Fibroblast of skin of abdomen (primary cell): Measurements from ENCODE around the gene ZSWIM3.
"Not testable (repeated sequence)": the region's sequence is repeated elsewhere in the genome, so short reads cannot be mapped to it uniquely, and the experiment has no call there.

Experiments
- DNase-seq: peaks from one replicate; pipeline ENCODE4 v3.0.0-alpha.2; 2013

The ZSWIM3 gene

DNA sequence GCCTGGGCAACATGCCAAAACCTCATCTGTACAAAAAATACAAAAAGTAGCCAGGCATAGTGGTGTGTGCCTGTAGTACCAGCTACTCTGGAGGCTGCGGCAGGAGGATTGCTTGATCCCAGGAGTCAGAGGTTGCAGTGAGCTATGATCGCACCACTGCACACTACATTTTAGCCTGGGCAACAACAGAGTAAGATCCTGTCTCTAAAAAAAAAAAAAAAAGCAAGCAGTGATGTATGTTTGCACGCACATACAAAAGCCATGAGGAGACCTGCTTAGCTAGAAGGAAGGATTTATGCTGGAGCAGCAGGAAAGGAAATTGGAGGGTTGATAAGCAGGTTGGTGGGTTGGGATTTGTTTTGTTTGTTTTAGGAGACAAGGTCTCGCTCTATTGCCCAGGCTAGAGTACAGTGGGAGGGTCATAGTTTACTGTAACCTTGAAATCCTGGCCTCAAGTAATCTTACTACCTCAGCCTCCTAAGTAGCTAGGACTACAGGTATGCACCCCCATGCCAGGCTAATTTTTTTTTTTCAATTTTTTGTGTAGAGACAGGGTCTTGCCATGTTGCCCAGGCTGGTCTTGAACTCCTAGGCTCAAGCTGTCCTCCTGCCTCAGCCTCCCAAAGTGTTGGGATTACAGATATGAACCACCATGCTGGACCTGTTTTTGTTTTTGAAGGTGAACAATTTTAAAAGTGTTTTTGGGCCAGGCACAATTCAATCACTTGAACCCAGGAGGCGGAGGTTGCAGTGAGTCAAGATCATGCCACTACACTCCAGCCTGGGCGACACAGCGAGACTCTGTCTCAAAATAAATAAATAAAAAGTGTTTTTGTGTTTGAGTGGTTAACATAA is 4.0 kb downstream of the ZSWIM3 start:
- DNase-seq = no peak

DNA sequence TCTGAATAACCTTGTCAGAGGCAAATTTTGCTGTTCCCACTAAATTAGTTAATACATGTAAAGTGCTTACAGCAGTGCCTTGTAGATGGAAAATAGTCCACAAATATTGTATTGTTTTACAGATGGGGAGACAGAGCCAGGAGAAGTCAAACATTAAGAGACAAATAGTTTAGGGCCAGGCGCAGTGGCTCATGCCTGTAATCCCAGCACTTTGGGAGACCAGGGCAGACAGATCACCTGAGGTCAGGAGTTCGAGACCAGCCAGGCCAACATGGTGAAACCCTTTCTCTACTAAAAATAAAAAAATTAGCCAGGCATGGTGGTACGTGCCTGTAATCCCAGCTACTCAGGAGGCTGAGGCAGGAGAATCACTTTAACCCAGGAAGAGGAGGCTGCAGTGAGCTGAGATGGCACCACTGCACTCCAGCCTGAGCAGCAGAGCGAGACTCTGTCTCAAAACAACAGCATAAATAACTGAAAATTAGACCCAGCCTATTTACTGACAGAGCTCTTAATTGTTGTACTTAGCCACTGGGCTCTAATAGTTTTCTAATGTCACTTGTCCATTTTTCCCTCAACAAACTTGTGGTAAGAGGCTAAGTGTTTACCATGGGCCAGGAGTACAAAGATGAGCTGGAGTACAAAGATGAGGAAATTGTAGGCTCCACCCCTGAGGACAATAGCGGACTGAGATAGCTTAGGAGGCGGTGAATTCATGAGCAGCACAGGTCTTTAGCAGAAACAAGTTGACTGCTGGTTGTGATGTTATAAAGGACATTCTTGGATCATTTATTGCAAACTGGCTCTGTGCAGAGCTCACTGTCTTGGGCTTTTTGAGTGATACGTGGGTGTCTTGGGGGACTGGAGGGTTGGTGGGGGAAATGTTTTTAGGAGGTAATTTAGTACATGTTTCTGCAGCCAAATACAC is 6.4 kb downstream of the ZSWIM3 start:
- no peak for DNase-seq

DNA sequence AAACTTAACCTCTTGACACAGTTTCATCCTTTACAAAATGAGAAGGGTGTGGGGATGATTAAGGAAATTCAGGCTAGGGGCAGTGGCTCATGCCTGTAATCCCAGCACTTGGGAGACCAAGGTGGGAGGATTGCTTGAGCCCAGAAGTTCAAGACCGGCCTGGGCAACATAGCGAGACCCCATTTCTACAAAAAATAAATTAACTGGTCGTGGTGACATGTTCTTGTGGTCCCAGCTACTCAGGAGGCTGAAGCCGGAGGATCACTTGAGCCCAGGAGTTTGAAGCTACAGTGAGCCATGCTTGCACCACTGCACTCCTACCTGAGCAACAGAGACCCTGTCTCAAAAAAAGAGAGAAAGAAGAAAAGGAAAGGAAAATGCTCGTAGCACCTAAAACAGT is 9.0 kb downstream of the ZSWIM3 start:
- DNase-seq = no peak

DNA sequence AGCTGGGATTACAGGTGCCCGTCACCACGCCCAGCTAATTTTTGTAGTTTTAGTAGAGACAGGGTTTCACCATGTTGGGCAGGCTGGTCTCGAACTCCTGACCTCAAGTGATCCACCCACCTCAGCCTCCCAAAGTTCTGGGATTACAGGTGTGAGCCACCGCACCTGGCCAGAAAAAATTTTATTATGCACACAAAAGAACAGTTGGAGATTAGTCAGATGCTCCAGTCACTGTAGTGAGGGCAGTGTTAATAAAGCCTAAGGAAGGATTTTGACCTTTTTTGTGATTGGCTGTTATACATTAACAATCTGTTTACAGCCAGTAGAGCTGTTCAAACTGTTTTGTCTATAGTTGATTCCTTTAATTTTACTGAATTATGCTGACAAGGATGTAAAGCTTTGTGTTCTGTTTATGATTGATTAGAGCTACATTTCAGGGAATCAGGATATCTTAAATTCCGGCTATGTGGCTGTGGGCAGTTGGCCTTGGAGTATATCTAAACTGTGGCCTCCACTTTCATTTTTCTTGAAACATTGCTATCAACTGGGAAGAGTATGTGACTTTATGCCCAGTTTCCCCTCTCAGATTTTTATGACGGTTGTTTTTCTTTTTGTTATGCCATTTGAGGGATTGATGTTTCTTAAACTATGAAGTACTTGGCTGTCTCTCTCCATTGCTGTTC is 9.9 kb downstream of the ZSWIM3 start:
- no peak for DNase-seq

DNA sequence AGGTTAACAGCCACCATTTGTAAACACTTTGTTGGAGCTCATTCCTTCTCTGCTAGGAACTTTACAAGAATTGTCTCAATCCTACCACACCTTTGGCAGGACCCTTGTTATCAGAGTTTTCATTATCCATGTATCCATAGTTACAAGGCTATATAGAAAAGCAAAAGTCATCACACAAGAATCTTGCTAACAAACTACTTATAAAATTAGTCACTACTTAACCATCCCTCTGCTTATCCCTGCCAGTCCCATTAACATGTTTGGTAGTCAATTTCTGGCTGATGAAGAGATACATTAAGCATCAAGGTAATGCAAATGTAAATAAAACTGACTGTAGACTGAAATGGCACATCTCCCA is 10.4 kb downstream of the ZSWIM3 start:
- peak; percentile 70 for DNase-seq

DNA sequence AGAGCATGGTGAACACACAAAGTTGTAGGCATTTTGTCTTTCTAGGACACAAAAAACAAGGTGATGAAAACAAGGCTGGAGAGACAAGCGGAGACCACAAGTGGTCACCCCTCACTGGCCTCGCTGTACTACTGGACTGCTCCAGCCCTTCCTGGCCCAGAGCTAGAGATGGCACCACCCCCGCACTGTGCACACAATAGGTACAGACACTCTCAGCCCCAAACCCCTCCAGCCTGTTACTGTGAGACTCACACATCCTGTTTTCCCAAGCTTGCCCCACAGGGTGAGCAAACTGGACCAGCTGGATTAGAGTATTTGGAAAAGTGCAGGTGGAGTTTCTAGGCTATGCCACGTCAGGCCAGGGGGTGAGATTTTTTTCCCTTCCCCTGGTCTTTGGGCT is 15.2 kb downstream of the ZSWIM3 start:
- no peak for DNase-seq

DNA sequence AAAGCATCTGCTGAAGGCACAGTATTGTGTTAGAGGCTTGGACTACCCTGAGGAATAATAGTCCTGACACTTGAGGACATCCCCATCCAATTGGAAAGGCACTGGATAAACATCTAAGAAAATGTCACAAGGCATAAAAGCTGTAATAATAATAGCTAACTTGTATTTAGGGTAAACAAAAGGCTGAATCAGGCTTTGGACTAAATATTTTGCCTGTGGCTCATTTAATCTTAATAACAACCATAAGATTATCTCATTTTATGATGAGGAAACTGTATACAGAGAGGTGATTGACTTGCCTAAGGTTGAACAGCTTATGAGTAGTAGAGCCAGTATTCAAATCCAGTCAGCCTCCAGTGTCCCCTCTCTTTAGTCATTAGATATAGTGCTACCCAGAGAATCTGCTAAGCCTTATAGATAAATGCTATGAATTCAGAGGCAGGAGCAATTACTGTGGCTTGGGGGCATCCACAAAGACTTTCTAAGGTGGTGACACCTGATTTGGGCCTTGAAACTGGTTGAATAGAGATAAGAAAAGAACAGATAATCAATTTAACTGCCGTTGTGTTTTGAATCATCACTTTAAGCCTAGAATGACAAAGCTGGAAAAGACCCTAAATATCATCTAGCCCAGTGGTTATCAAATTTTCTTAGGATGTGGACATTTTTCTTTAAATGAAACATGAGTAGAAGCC is 16.1 kb downstream of the ZSWIM3 start:
- no peak for DNase-seq

DNA sequence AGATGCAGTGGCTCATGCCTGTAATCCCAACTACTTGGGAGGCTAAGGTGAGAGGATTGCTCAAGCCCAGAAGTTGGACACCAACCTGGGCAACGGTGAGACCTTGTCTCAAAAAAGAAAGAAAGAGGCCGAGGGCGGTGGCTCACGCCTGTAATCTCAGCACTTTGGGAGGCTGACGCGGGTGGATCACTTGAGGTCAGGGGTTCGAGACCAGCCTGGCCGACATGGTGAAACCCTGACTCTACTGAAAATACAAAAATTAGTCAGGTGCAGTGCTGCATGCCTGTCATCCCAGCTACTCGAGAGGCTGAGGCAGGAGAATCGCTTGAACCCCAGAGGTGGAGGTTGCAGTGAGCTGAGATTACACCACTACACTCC is 16.7 kb downstream of the ZSWIM3 start:
- not testable (repeated sequence) for DNase-seq

DNA sequence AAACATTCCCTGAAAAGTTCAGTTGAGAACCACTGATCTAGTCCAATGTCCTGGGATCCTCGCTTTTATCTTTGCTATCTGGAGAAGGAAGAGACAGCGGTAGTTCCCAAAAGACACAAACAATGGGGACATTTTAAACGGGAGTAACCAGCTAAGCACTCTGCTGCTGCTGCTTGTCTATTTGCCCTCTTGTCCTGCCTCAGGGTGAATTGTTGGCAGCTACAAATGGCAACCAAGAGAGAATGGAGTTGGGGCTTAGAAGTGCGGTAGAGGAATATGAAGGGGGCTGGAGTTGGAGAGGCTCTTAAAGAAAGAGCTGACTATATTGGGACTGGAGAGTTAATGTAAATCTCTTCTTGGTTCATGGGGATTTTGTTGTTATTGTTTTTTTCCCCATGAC is 17.2 kb downstream of the ZSWIM3 start:
- no peak for DNase-seq

DNA sequence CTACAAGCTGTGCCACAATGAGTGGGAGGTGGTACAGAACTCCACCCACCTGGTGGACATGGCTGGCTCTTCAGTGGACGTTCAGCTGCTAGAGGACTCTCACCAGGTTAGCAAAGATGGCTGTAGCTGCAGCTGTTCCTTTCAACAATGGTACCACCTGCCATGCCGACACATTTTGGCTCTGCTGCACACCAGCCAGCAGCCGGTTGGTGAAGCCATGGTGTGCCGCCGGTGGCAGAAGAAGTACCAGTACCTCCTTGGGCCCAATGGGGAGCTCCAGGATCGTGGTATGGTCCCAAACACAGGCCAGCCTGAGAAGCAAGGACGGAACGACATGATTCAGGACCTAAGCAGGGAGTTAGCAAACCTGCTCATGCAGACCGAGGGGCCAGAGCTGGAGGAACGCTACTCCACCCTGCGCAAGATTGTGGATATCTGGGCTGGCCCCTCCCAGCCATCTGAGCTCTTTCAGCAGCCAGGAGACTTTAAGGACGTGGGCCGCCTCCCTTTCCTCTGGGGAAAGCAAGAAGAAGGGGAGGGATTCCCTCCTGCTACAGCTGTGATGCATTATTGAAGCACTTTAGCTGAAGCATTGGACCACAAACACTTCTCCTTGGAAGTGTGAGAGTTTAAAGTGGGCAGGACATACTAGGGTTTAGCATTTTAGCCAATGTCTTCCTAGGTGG is 20.8 kb downstream of the ZSWIM3 start:
- DNase-seq = no peak

DNA sequence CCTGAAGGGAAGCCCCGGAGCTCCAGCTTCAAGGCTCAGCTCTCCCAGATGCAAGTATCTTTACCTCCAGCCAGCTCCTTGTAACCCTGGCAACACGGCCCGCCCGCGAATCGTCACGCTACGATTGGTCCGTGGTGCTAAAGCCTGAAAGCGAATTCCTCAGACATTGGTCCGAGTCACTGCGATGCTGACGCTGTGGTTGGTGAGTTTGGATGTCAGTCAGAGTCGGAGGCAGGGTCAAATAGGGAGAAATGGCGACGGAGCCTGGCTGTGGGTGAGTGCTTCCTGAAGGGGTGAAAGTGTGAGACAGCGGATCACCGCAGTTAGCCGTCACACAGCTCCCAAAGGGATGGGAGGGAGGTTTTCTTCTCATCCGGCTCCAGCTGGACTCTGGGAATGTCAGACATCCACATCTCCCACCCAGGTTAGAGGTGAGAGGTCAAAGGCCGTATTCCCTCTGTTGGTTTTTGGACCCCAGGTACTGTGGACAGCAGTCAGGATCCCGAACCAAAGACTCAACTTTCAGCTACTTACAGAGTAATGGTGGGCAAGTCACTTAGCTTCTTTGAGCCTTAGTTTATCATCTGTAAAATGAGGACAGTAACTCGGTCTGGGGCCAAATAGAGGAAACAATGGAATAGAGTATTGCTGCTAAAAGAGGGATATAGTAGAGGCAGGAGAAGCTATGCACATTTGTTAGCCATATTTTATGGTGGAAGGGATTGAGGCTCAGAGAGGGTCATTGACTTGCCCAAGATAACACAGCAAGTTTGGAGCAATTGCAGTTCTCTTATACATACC is 23.8 kb downstream of the ZSWIM3 start, which contains the start of gene ZSWIM1:
Gene ZSWIM1 (plus strand): TSS at position 240 of the 801 bp plus-strand sequence. CDS start 1,366 bp downstream, outside the sequence.
- DNase-seq = peak; percentile 99

DNA sequence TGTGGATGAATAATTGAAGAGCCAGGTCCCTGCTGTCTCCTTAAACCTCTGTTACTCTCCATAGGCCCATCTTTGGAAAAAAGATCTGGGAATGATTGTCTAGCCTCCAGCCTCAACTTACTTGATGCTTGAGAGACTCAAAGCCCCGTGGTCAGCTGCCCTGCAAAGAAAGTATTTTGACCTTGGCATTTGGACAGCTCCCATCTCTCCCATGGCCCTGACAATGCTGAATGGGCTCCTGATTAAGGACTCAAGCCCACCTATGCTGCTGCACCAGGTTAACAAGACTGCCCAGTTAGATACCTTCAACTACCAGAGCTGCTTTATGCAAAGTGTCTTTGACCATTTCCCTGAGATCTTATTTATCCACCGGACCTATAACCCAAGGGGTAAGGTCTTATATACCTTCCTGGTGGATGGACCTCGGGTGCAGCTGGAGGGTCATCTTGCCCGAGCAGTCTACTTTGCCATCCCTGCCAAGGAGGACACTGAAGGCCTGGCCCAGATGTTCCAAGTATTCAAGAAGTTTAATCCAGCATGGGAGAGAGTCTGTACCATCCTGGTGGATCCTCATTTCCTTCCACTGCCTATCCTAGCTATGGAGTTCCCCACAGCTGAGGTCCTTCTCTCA is 25.2 kb downstream of the ZSWIM3 start:
- DNase-seq = no peak

DNA sequence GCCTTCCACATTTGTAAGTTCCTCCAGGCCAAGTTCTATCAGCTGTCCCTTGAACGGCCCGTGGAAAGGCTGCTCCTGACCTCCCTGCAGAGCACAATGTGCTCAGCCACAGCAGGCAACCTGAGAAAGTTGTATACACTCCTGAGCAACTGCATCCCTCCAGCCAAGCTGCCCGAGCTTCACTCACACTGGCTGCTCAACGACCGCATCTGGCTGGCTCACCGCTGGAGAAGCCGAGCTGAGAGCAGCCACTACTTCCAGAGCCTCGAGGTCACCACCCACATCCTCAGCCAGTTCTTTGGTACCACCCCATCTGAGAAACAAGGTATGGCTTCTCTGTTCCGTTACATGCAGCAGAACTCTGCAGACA is 25.7 kb downstream of the ZSWIM3 start:
- no peak for DNase-seq

DNA sequence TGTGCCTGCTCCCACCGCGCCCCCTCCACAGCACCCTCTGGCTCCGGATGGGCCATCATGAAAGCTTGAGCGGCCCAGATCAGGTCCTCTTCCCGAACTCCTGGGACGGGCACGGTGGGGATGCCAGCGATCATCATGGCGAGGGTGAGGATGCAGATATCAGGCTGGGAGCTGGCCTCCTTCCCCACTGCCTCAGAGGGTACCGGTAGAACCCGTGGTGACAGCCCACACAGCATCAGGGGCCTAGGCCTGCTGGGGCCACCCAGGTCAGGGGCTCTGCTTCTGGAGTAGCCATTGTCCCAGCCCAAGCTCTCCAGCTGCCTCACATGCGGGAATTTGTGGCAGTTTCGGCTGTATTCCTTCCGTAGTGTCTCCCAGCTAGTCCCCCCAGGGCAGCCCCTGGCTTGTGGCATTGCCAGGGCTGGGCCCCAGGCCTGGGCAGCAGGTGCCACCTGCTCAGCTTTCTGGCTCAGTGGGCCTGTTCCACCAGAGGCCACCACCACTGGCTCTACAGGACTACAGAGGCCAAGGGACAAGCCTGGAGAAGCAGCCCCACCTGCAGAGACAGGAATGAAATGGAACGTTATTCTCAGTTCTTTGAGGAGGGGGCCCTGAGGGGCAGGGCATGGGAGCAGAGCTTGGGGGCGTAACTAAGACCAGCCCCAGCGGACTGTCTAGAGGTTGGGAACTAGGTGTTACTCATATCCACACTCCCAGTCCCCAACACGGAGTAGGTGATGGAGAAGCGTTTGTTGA is 29.4 kb downstream of the ZSWIM3 start:
- no peak for DNase-seq

DNA sequence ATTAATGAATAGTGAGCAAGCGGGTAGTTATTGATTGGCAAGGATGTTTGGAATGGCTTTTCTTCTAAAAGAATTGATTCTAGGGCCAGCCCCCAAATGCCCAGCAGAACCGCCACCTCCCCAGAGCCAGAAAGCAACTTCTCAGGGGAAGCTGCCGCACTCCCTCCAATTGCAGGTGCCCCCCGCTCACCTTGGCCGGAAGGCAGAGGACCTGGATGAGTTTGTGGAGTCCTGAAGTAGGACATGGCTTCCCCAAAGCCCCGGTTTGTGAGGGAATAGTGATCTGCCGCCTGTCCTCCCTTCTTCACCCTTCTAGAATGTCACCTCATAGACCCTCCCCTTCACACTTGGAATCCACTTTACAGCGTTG is 29.9 kb downstream of the ZSWIM3 start, which contains the start of gene SPATA25:
Gene SPATA25 (minus strand): TSS at position 277 of the 370 bp plus-strand sequence. CDS start 32 bp downstream, at position 245.
- DNase-seq = no peak

DNA sequence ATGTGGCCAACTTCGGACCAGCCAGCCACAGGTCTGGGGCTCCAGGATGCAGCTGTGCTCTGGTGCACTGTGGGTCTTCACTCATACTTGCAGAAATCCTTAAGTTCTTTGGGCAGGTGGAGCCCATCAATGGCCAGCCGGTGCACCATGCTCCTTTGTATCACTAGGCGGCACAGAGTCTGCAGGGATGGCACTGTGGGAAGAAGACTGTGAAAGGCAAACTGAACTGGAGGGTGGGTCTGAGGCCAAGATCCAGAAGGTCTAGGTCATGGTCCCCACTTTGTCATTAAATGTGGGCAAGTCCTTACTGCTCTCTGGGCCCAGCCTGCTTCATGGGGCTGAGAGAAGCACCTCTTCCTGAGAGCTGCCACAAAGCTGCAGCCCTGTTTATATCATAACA is 31.3 kb downstream of the ZSWIM3 start:
- no peak for DNase-seq

DNA sequence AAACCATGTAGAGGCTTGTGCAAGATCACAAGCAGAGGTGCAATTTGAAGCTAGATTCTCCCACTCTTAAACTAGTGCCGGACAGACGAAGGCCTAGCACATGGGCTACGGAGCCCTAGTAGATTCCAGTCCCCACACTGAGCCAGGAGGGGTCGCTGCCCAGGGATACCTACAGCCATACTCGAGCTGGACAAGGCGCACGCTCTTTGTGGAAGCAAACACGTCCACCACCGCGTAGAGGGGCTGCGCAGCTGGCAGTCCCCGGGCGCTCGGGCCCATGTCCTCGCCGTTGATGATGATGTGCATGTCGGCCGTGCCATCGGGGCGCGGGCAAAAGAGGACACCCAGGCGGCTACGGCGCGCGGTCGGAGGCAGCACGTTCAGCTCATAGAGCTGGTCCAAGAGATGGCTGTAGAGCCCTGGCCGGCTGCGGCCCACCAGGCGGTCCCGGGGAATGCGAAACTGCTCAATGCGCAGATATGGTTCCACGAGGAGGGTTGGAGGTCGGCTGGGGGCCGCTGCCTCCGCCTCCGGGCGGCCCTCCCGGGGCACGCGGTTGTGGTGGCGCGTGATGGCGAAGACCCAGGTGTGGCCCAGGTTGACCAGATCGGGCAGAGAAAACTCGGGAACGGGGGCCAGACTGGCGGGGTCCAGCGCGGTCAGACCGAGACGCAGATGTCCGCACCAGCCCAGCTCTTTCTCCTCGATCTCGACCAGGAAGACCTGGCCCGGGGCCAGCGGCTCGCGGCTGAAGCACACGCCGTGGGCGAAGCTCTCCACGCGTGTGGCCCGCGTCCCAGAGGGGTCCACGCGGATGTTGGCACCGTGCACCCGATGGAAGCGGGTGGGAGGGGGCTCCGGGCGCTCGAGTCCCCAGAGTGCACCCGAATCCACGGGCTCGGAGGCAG is 32.9 kb downstream of the ZSWIM3 start:
- peak; percentile 79 for DNase-seq
